GM21529 (cell line): ENCODE measurements around the gene SLC4A11.
A peak's percentile ranks its signal among the peaks of the same experiment; 100 is the strongest.
"Not testable (repeated sequence)": the region's sequence is repeated elsewhere in the genome, so short reads cannot be mapped to it uniquely, and the experiment has no call there.

Source experiments
- ATAC-seq: cut with Tn5 transposase; IDR thresholded peaks from one replicate; pipeline ENCODE4 v1.9.1; 2021; ENCODE audit not compliant: unreplicated experiment

SLC4A11 gene

DNA sequence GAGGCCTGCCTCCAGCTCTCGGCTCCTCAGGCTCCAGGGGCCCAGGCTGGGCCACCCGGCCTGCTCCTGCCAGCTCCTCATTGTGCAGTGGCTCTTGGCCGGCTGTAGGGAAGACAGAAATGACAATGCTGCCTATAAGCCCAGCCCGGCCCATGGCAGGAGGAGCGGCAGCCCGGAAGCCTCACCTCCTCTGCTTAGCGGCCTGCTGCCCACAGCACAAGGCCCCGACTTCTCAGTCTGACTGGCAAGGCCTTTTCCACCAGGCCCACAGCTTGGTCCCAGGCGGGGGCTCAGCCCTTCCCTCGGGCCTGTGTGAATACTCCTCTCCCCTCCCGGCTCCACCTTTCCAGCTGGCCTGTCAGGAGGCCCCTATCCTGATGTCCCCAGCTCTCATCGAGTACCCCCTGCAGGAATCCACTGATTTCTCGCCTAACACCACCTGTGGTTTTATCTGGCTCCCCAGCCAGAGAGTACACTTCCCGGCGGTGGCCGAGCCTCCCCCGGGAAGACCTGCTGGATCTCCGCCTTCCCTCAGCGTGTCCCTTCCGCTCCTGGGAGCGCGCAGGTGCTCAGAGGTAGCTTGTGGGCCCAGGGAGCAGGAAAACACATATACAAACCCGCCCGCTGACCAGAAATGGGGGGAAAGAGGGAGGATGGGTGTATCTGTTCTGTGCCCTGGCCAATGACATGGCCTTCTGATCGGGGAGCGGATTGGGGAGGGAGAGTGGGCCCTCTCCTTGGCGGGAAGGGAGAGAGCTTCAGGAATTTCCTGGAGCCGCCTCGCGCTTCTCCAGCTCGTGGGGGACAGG lies 35.5 kb downstream of the SLC4A11 start:
- peak; percentile 23 for ATAC-seq

DNA sequence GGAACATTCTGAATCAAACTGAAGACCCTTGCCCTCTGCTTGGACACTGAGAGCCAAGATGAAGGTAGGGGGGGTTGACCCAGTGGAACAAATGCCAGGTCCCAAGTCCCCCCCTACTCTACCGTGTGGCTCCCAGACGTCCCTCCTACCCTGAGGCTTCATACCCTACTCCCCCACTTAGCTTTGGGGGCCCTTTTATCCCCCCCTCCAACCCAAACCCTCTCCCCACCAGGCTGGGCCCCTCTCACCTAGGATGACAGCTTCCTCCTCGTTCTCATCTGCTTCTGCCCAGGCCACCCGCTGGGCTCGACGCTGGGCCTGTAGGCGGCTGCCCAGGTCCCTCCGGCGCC lies 36.0 kb downstream of the SLC4A11 start:
- ATAC-seq, result no peak

DNA sequence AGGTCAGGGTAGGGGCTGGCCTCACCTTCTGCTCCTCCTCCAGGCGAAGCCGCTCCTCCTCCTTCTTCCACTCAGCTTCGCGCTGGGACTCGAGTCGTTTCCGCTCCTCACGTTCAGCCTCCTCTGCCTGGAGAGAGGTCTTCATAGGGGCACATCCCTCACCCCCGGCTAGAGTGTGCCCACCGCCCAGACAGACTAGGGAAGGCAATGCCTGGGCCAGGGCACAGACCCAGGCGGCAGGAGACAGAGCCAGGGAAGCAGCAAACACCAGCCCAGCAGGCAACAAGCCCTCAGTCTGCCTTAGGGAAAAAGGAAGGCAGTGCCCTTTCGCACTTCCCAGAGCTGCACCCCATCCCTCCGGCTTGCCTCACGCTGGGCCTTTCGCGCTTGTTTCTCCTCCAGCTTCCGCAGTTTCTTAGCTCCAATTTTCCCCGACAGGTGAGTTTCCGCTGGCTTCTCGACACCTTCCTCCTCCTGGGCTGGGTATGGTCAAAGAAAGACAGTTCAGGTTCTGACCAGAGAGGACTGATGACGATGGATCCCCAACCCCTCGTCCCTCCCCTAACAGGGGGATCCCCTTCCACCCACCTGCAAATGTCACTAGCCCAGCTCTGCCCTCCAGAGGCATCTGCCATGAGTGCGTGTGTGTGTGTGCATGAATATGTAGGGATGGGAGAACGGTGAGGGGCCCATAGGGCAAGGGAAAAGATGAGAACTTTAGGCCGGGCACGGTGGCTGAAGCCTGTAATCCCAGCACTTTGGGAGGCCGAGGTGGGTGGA lies 38.8 kb downstream of the SLC4A11 start:
- no peak for ATAC-seq

DNA sequence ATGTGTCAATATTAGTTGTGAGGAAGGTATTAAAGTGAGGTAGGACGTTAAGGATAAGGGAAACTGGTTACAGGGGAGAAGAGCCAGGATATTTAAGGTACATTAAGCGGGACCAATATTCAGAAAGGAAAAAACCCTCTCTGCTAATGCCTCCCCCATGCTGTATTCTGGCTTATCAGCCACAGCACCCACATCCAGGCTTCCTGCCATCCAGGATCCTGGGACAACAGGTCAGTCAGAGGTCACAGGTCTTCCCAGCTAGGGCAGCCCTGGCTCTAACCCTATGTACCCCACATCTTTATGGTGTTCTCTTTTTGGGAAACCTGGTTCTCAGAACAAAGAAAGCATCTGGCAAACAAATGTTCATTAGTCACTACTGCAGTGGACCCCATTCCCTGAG lies 39.8 kb downstream of the SLC4A11 start:
- no peak for ATAC-seq

DNA sequence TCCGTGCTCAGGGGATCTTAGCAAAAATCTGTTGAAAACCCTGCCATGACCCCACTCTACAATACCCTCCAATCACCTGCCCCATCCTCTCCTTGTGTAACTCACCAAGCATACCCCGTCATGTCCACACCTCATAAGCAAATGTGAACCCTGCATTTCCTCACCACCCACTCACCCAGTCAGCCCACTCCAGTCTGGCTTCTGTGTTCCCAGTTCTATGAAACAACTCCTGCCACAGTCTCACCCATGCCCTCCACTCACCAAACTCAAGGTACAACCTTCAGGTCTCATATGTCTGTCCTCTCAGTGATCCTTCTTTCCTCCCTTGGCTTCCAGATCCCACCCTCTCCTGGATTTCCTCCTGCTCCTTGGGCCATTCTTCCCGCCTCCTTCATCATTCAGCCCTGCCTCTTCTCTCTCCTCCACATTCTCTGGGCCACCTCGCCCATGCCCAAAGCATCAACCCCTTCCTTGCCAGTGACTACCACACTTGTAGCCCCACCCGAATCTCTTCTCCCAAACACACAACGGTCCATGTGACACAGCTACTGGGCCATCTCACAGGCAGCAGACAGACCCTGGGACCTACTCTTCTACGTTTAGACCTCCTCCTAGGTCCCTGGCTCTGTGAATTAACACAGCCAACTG lies 43.3 kb downstream of the SLC4A11 start:
- ATAC-seq, result no peak

DNA sequence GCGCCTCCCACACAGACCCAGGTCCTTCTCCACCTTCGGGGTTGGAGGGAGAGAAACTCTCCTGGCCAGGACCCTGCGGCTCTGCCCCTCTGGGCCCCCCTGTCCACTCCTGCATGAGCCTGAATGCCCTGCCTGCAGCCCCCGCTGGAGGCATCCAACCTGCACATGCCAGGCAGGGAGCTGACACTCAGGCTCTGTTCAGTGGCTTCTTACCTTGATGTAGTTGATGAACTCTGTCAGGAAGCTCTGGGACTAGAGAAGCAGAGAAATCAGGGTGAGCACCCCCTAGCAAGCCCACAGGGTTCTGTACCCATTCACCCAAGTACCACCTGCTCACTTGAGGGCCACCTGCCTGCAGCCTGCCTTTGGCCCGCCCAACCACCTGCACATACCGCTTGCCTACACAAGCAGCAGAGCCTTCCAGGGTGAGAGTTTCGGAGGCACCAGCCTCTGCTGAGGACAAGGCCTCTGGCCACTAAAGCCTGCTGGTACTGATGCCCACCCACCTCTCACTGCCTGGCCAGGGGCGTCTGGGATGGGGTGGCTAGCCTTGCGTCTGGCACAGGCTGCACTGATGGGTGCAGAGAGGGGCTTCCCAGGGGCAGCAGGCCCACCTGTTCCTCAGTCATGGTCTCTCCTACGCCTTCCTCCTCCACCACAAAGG lies 44.2 kb downstream of the SLC4A11 start:
- no peak for ATAC-seq

DNA sequence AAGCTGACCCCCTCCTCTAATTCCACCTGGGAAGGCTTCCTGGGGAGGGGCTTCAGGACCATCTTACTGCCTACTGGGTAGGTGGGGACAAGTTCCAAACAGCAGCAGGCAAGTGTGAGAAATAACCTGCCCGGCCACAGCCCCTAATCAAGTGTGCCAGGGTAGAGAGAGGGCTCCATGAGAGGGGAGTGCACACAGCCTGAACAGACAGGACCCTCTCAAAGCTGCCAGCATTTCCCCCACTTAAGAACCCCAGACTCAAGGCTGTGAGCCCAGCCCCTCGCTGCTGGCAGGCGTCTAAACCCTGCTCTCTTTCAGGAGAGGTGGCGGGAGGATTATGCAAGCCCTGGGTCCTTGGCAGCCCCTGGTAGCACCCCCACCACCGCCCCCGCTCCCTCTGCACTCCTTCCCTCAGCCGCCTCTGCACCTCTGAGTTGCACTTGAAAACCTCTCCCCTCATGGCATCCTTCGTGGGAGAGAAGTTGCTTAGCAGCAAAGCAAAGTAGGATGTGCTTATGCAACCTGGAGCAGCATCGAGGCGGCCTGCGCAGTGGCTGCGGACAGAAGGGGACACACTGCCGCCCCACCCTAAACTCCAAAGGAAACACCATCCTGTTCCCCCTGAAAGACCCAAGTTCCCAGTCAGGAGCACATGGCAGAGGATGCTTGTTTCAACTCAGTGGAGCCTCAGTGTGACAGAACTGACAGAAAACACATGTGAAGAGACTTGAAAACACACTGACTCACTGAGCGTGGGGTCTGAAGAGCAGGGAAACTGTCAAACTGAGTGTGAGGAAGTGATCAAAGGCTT lies 45.0 kb downstream of the SLC4A11 start:
- ATAC-seq, result no peak

DNA sequence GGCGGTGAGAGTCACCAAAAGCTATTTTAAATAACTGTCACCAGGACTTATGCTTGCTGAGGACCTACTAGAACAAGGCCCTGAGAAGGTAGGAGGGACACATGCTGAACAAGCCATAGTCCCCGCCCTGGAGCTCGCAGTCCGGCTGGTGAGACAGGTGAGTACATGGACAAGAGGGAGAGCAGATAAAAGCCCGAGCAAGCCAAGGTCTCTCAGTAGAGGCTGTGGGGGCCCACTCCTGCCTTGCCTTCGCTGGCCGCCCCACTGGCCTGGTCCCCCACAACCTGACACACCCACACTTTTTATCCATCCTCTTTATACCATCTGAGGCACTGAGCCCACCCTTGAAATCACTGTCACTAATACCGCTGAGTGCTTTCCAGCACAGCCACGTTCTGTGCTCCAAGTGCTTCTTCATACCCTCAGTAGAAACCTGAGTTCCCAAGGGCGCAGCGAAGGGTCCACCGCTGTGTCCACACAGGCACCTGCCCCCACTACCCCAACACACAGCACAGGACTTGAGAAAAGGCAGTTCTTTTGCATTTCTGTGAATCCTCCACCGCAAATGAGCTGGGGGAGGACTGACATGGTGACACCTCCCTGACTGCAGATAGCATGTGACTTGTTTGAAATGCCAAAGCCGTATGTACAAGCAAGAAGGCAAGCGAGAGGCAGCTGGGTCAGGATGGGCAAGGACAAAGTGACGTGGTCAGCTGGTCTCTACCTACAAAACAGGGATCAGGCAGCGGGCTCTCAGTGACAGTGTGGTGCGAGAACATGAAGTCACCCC lies 46.6 kb downstream of the SLC4A11 start:
- no peak for ATAC-seq

DNA sequence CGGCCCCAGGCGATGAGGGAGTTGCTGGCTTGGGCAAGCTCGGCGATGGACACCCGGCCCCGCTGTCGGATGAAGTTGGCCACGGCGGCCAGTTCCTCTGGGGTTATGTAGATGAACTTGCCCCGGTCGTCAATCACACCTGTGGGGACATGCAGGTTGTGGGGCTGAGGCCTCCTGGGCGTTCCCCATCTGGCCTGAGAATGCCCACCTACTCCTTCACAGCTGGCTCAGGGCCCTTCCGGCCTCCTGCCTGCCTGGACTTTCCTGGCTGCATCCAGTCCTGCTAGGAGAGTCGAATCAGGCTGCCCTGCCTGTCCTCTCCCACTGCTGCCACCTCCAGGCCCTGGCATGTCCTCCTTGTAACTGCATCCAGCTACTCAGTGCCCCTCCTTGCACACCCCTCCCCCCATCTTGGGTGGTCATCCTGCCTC lies 48.3 kb downstream of the SLC4A11 start:
- ATAC-seq, result no peak

DNA sequence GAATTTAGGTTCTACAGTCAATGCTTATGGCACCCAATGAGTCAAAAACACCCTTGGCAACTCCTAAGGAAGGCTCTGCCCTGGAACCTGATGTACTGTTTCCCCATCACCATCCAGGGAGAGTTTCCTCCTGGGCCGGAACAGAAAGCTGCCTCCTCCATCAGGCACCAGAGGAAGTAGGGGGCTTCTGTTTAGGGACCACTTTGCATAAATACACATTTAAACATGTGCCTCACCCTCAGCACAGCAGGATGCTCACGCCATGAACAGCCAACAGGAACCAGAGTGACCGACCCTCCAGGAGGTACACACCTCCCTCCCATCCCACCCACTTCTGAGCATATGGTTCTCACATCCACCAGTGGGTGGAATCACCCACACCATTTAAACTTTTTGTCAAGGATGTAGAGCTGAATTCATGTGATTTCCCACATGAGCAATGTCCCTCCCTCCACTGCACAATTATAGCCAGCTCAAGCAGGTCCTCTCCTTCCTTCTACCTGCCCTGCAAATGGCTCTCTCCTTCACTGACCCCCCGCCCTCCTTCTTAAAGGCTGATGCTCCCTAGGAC lies 49.3 kb downstream of the SLC4A11 start:
- no peak for ATAC-seq

DNA sequence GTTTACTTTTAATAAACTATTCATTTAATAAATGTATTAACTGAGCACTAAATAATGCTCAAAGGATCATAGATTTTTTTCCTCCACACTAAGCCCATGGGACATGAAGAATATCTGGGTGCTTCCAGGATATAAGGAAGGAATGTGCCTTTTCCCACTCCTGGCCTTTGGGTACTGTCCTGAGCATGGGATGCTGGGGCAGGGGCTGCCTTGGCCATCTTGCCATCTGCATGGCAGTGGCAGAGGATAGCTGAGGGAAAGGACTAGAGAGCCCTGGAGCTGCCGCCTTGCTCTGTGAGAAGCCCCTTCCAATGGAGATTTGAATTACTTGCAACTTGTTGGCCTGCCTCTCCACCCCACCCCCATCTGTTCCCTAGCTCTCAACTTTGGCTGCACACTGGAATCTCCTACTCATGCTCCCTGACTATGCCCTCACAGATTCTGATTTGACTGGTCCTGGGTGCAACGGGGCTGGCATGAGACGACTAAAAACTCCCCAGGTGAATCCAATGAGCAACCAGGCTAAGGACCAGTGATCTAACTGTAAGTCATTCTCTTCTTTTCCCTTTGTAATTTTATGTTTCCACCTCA lies 50.1 kb downstream of the SLC4A11 start:
- ATAC-seq, result no peak

DNA sequence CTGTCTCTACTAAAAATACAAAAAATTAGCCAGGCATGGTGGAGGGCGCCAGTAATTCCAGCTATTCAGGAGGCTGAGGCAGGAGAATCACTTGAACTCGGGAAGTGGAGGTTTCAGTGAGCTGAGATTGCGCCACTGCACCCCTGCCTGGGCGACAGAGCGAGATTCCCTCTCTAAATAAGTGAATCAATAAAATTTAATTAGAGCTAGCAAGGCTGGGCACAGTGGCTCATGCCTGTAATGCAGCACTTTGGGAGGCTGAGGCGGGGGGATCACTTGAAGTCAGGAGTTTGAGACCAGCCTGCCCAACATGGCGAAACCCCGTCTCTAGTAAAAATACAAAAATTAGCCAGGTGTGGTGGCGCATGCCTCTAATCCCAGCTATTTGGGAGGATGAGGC lies 51.1 kb downstream of the SLC4A11 start:
- ATAC-seq, result not testable (repeated sequence)

DNA sequence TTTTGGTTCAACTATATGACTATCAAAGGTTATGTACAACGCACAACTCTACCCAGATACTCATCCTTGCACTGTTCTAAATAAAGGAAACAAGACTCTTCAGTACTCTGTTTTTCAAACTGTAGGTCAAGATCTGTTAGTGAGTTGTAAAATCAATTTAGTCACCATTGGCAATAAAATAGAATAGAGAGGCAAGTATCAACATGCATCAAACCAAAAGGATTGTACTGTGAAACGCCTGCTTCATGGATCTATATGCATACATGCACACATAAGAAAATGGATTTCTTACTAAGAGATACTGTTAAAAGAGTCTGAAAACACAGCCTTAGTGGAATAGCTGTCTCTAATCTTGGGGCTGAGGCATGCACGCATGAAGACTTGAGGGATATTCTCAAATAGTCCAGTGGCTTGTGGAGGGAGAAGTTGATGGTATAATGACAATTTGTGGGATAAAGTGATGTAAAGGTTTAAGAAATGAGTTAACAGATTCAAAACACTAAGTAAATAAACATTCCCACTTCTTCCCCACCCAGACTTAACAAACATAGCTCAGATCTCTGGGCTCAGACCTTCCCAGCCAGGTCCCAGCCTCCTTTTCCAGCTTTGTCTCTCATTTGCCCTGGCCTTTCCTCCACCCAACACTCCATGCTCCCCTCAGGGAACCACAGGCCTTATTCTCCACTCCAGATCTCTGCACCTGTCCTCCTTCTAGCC lies 54.9 kb downstream of the SLC4A11 start:
- ATAC-seq, result no peak

DNA sequence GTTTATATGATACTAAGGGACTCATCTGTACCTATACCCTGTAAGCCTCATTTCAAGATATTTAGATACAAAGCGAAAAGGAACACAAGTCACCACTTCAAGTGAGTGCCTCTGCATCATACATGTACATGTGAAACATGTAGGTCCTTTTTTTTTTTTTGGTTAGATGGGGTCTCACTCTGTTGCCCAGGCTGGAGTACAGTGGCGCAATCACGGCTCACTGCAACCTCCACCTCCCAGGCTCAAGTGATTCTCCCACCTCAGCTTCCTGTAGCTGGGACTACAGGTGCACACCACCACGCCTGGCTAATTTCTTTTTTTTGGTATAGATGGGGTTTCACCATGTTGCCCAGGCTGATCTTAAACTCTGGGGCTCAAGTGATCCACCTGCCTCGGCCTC lies 56.6 kb downstream of the SLC4A11 start:
- ATAC-seq, result not testable (repeated sequence)

DNA sequence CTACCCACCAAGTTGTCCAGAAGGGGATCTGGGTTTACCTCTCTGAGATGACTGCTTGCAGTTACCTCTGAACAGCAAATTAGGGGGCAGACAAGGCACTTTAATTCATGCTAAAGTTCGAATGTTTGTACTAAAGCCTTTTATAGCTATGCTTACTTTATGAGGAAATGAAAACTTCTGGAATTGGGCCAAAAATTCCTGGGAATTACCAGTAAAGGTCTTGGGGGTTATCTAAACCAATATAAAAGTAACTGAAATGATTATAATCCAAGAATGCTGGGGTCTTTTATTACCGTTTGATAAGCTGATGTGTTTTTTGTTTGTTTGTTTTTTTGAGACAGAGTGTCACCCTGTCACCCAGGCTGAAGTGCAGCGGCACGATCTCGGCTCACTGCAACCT lies 57.7 kb downstream of the SLC4A11 start:
- ATAC-seq, result no peak

DNA sequence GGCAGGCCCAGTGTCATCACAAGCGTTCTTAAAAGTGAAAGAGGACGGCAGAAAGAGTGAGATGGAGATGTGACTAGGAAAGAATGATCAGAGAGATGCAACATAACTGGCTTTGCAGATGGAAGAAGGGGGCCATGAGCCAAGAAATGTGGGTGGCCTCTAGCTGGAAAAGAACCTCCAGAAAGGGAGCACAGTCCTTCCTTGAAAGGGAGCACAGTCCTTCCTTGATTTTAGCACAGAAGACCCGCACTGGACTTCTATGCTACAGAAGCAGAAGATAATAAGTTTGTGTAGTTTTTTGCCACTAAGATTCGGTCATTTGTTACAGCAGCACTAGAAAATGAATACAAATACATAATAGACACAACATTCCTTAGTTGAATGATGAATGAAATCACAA lies 58.7 kb downstream of the SLC4A11 start:
- no peak for ATAC-seq

DNA sequence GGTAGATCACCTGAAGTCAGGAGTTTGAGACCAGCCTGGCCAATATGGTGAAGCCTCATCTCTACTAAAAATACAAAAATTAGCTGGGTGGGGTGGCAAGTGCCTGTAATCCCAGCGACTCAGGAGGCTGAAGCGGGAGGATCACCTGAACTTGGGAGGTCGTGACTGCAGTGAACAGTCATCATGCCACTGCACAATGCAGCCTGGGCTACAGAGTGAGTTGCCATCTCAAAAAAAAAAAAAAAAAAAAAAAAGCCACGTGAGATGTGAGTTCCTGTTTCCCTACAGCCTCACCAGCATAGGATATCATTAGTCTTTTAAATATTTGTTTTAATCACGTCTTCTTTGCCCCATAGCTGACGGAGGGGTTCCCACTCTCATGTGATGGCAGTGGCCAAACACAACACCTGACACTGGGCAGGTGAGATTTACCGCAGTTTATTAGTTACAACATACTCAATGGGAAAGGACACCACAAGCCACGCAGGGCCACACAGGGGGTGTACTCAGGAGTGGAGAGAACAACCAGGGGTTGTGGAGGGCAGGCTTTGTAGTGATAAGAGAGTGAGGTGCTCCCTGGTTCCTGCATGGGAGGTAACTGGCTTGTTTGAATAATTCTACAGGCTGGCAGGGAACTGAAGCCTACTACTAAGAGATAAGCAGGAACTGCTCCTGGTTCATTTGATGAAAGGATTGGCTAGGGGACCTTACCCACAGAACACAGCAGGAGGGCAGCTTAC lies 61.1 kb downstream of the SLC4A11 start:
- no peak for ATAC-seq
